DOHH2 (cell line): ENCODE data around the gene EIF2S2.

ENCODE experiments used
- EZH2phosphoT487 ChIP-seq: fragments of 200-600 bp; sonication (generic); IDR thresholded peaks from 2 replicates; pipeline ENCODE4 v1.6.1; 2017; ENCODE audit warnings: borderline replicate concordance, mild to moderate bottlenecking, antibody characterized with exemption, low read length, moderate library complexity, mixed read lengths
- TF ChIP-seq, protein P1 (sequence below): fragments of 200-600 bp; sonication (generic); IDR thresholded peaks from one replicate; pipeline ENCODE4 v1.5.1; 2014; ENCODE audit warnings: antibody characterized with exemption, mild to moderate bottlenecking, low read depth, low read length; ENCODE audit not compliant: poor library complexity, severe bottlenecking

DNA sequence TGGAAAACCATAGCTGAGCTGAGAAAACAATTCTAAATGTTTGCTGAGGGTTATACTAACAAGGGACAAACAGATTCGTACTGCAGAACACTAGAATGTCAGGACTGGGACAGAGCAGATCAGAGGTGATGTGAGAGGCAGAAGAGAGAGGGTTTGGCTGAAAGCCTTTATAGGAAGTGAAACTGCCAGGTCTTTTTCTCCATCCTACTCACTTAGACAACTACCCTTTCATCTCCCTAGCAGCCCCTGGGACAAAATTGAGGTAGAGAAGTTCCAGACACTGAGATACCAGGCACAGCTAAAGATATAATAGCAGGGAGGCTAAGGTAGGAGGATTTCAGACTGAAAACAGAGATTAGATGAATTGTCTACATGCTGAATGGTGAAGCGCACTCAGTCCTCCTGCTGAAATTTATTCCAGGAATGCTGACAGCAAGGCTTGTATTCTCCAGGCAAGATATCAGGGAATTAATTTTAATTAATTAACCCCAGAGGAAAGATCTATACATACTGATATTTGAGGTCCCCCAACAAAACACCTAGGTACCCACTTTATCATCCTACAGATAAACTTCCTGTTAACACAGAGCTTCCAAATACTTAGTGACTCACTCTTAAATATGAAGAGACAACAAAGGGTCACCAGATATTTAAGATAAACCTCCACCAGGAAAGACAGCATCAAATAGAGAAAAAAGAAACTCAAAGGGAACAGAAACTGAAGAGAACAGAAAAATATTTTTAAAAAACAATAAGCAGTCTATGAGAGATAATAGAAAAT, 12.6 kb upstream of the EIF2S2 start:
- TF ChIP-seq, protein P1, sequence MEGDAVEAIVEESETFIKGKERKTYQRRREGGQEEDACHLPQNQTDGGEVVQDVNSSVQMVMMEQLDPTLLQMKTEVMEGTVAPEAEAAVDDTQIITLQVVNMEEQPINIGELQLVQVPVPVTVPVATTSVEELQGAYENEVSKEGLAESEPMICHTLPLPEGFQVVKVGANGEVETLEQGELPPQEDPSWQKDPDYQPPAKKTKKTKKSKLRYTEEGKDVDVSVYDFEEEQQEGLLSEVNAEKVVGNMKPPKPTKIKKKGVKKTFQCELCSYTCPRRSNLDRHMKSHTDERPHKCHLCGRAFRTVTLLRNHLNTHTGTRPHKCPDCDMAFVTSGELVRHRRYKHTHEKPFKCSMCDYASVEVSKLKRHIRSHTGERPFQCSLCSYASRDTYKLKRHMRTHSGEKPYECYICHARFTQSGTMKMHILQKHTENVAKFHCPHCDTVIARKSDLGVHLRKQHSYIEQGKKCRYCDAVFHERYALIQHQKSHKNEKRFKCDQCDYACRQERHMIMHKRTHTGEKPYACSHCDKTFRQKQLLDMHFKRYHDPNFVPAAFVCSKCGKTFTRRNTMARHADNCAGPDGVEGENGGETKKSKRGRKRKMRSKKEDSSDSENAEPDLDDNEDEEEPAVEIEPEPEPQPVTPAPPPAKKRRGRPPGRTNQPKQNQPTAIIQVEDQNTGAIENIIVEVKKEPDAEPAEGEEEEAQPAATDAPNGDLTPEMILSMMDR, result no peak
- TF ChIP-seq EZH2phosphoT487, result no peak
